SK-N-SH (cell line): ENCODE results near the gene PCMT1. TPM values are rescaled to one million over a fixed set of nuclear protein-coding genes. Genes with fewer than 3 reads are reported as not detected.
"Not testable (repeated sequence)": the region's sequence is repeated elsewhere in the genome, so short reads cannot be mapped to it uniquely, and the experiment has no call there.

Experiments used
- CTCF ChIA-PET: fragments of 300-600, 350-600 bp; formaldehyde crosslinking; extraction: SDS; loops from one replicate; lab custom pipeline; 2021; lab: Yijun Ruan, JAX
- POLR2A ChIA-PET: fragments of 350-600 bp; sonication (Branson Sonifier 250); formaldehyde crosslinking; extraction: SDS; loops from one replicate; lab custom pipeline; 2020; ENCODE audit warnings: antibody characterized with exemption, inconsistent platforms; lab: Yijun Ruan, JAX
- DNase-seq: peaks from one replicate; pipeline ENCODE4 v3.0.0; 2012
- H2AFZ ChIP-seq: fragments of 200-600 bp; sonication (generic); 2 replicates; pipeline ENCODE4 v1.8.1; 2016; ENCODE audit warnings: antibody characterized with exemption, mild to moderate bottlenecking, low read depth
- H3F3A ChIP-seq: fragments of 200-600 bp; sonication (generic); replicated peaks from 2 replicates; pipeline ENCODE3; 2016; ENCODE audit warnings: antibody characterized with exemption, mild to moderate bottlenecking; ENCODE audit not compliant: insufficient read depth
- H3K27ac ChIP-seq, 2 experiments: fragments of 200-500 bp in 1 of 2; fragments of 200-600 bp in 1 of 2; sonication (Bioruptor generic) in 1 of 2; sonication (generic), shearing (Covaris generic) in 1 of 2; 2 replicates each; pipeline versions ENCODE4 v1.5.1 to v1.6.1; 2014 to 2016; ENCODE audit warnings: low read depth in 2 of 2, inconsistent platforms in 1 of 2, low read length in 1 of 2, mild to moderate bottlenecking in 1 of 2, mixed read lengths in 1 of 2
- H3K27me3 ChIP-seq: fragments of 200-600 bp; sonication (generic), shearing (Covaris generic); 2 replicates; pipeline ENCODE4 v1.6.1; 2016; ENCODE audit warnings: mixed run types; ENCODE audit not compliant: insufficient read depth
- H3K36me3 ChIP-seq, 2 experiments: fragments of 200-500 bp in 1 of 2; fragments of 200-600 bp in 1 of 2; sonication (Bioruptor generic) in 1 of 2; sonication (generic) in 1 of 2; replicated peaks in 1 of 2; 2 replicates each; pipeline versions ENCODE3 to v1.5.1; 2014 to 2016; ENCODE audit warnings: low read length in 1 of 2, mild to moderate bottlenecking in 1 of 2; ENCODE audit not compliant: insufficient read depth in 2 of 2, control insufficient read depth in 1 of 2
- H3K4me1 ChIP-seq, 2 experiments: fragments of 200-500 bp in 1 of 2; fragments of 200-600 bp in 1 of 2; sonication (Bioruptor generic) in 1 of 2; sonication (generic), shearing (Covaris generic) in 1 of 2; 2 replicates each; pipeline versions ENCODE4 v1.5.1 to v1.6.1; 2014 to 2016; ENCODE audit warnings: low read depth in 1 of 2, low read length in 1 of 2, mixed run types in 1 of 2; ENCODE audit not compliant: insufficient read depth in 2 of 2, control insufficient read depth in 1 of 2
- H3K4me2 ChIP-seq: fragments of 200-600 bp; sonication (generic), shearing (Covaris generic); 2 replicates; pipeline ENCODE4 v1.6.1; 2017; ENCODE audit warnings: mixed run types
- H3K4me3 ChIP-seq, 2 experiments: fragments of 200-500 bp in 1 of 2; fragments of 200-600 bp in 1 of 2; sonication (Bioruptor generic) in 1 of 2; sonication (generic), shearing (Covaris generic) in 1 of 2; 2 replicates each; pipeline versions ENCODE4 v1.5.1 to v1.8.1; 2014 to 2016; ENCODE audit warnings: low read depth in 2 of 2, inconsistent platforms in 1 of 2, low read length in 1 of 2, mild to moderate bottlenecking in 1 of 2, mixed read lengths in 1 of 2, moderate library complexity in 1 of 2
- H3K79me2 ChIP-seq: fragments of 200-600 bp; sonication (generic); 2 replicates; pipeline ENCODE4 v1.8.1; 2017; ENCODE audit warnings: mild to moderate bottlenecking; ENCODE audit not compliant: insufficient read depth
- H3K9ac ChIP-seq: fragments of 200-600 bp; sonication (generic); 2 replicates; pipeline ENCODE4 v1.6.1; 2017; ENCODE audit warnings: mixed run types
- H3K9me2 ChIP-seq: fragments of 200-600 bp; sonication (generic); 2 replicates; pipeline ENCODE4 v1.6.1; 2017; ENCODE audit warnings: mixed run types
- H3K9me3 ChIP-seq: fragments of 200-600 bp; sonication (generic); 2 replicates; pipeline ENCODE4 v1.6.1; 2017; ENCODE audit warnings: mixed run types, mild to moderate bottlenecking, moderate library complexity
- H4K20me1 ChIP-seq: fragments of 200-600 bp; sonication (generic); 2 replicates; pipeline ENCODE4 v1.6.1; 2017; ENCODE audit warnings: mild to moderate bottlenecking, mixed run types; ENCODE audit not compliant: insufficient read depth
- FOSL2 ChIP-seq: IDR thresholded peaks from 2 replicates; pipeline ENCODE4 v1.4.0; 2012; ENCODE audit warnings: low read depth, mild to moderate bottlenecking, moderate library complexity, borderline replicate concordance
- FOXM1 ChIP-seq: IDR thresholded peaks from 2 replicates; pipeline ENCODE4 v1.4.0; 2012; ENCODE audit warnings: low read depth, mild to moderate bottlenecking
- NFIC ChIP-seq: IDR thresholded peaks from 2 replicates; pipeline ENCODE4 v1.4.0; 2012; ENCODE audit warnings: borderline replicate concordance
- RAD21 ChIP-seq: IDR thresholded peaks from 2 replicates; pipeline ENCODE4 v1.6.1; 2012; ENCODE audit warnings: mild to moderate bottlenecking, low read length
- TAF1 ChIP-seq: IDR thresholded peaks from 2 replicates; pipeline ENCODE4 v1.6.1; 2012; ENCODE audit warnings: low read depth, mild to moderate bottlenecking, low read length, moderate library complexity, borderline replicate concordance
- USF1 ChIP-seq: IDR thresholded peaks from 2 replicates; pipeline ENCODE4 v1.4.0; 2012; ENCODE audit warnings: low read depth, borderline replicate concordance
- ZBTB33 ChIP-seq: IDR thresholded peaks from 2 replicates; pipeline ENCODE4 v1.4.0; 2012; ENCODE audit warnings: low read depth, borderline replicate concordance
- WGBS: methylation state at CpG from one replicate; pipeline ENCODE4 v1.1.6; 2017; ENCODE audit warnings: low lambda C conversion rate; 5-methylcytosine and 5-hydroxymethylcytosine counted together
- polyA plus RNA-seq, 3 experiments: library from polyadenylated mRNA; depleted of rRNA; stranded (reverse); fragments of >200 nt; gene quantifications; 2 replicates each; pipeline ENCODE4 v1.2.3, GENCODE V29; 2012

The PCMT1 gene
- polyA plus RNA-seq, 1 of the 3 experiments (the other 2 are of a cell fraction): 190 TPM

- TF ChIP-seq ZBTB33: no peak; the same call in 1 of the 2 replicates
- TF ChIP-seq NFIC: peak; percentile 94
- no peak for TF ChIP-seq FOXM1
- peak; percentile 78; the same call in 1 of the 2 replicates for TF ChIP-seq FOSL2
Measured at GRCh38 chr6:149846321-149846720, 96.8 kb downstream of the PCMT1 start (continued).

GRCh38 chr6:149847939-149848267 lies 98.4 kb downstream of the PCMT1 start:
- Histone ChIP-seq H3K9ac (no peak overlapping the region), H3K9me2 (no peaks in the 10 kb centered on the region), H3K4me3 (no peak overlapping the region), H3K36me3 (peaks cover 0 to 3% of the 10 kb centered on the region in 2 experiments), H3F3A (peaks cover 32% of the 10 kb centered on the region), H4K20me1 (peaks cover 4% of the 10 kb centered on the region; the same call in 1 of the 2 replicates), H3K9me3 (no peaks in the 10 kb centered on the region), H3K27ac (peak overlapping the region; percentile 53 to 90), H3K79me2 (peaks cover 24% of the 10 kb centered on the region), H3K4me2 (no peak overlapping the region; the same call in 1 of the 2 replicates), H3K27me3 (no peaks in the 10 kb centered on the region), H3K4me1 (peaks cover 41 to 59% of the 10 kb centered on the region in 2 experiments), H2AFZ (peak overlapping the region; percentile 56; the same call in 1 of the 2 replicates)
- DNase-seq: no peak
- POLR2A ChIA-PET: no interaction called here
- WGBS: 26% methylated on average over 4 of the region's 4 CpGs
- CTCF ChIA-PET: interaction anchor here (0.8 to 1.6 kb wide), 5 partner anchors 12 to 24 kb away, joined by 3 to 11 read pairs (median 4); partner anchors contain the start of gene LRP11
- TF ChIP-seq USF1 (peak; percentile 48; the same call in 1 of the 2 replicates), TAF1 (no peak), RAD21 (no peak)

- Histone ChIP-seq H3F3A (peaks cover 32% of the 10 kb centered on the region), H3K4me1 (peaks cover 37 to 59% of the 10 kb centered on the region in 2 experiments), H3K27ac (peak overlapping the region; percentile 53 to 90; a peak in 3 of 4 replicates), H3K79me2 (peaks cover 28% of the 10 kb centered on the region), H2AFZ (0 out of 2 replicates have a peak overlapping the region, but pooled peaks have one; percentile 56)
- H3K9me3 ChIP-seq, H3K9me2 ChIP-seq, H4K20me1 ChIP-seq, H3K36me3 ChIP-seq, H3K4me2 ChIP-seq, POLR2A ChIA-PET, H3K4me3 ChIP-seq, H3K27me3 ChIP-seq, H3K9ac ChIP-seq, DNase-seq: not testable (repeated sequence)
- 73% methylated on average over 4 of the region's 4 CpGs for WGBS
- CTCF ChIA-PET: interaction anchor here (1.0 to 1.6 kb wide), 2 partner anchors 14 to 17 kb away, joined by 3 to 11 read pairs; partner anchors contain the start of gene LRP11
Measured at GRCh38 chr6:149848343-149848742, 98.8 kb downstream of the PCMT1 start.
